Measurements from ENCODE around the gene NID1.
"Not testable (repeated sequence)": the region's sequence is repeated elsewhere in the genome, so short reads cannot be mapped to it uniquely, and the experiment has no call there.

Gene NID1

GRCh38 chr1:236091933-236092318 is 27.0 kb upstream of the NID1 start:
- no peak for DNase-seq

- no peak for DNase-seq
Measured at GRCh38 chr1:236090741-236091147, 25.9 kb upstream of the NID1 start.

GRCh38 chr1:236089046-236089773 is 24.3 kb upstream of the NID1 start:
- no peak for DNase-seq

- no peak for DNase-seq
Measured at GRCh38 chr1:236086537-236086936, 21.6 kb upstream of the NID1 start.

- DNase-seq, result no peak
Measured at GRCh38 chr1:236085545-236086159, 20.8 kb upstream of the NID1 start.

- DNase-seq, result no peak
Measured at GRCh38 chr1:236084386-236084730, 19.5 kb upstream of the NID1 start.

- DNase-seq, result no peak
Measured at GRCh38 chr1:236083650-236084385, 18.9 kb upstream of the NID1 start.

- DNase-seq, result no peak
Measured at GRCh38 chr1:236082526-236082925, 17.6 kb upstream of the NID1 start.

- no peak for DNase-seq
Measured at GRCh38 chr1:236081546-236082227, 16.8 kb upstream of the NID1 start.

GRCh38 chr1:236079703-236080102 is 14.8 kb upstream of the NID1 start:
- DNase-seq, result no peak

GRCh38 chr1:236078993-236079392 is 14.1 kb upstream of the NID1 start:
- DNase-seq, result no peak

GRCh38 chr1:236078077-236078476 is 13.2 kb upstream of the NID1 start:
- DNase-seq, result not testable (repeated sequence)

GRCh38 chr1:236075848-236076247 is 11.0 kb upstream of the NID1 start:
- no peak for DNase-seq

GRCh38 chr1:236073307-236073897 is 8.5 kb upstream of the NID1 start:
- no peak for DNase-seq

- DNase-seq, result no peak
Measured at GRCh38 chr1:236072001-236072400, 7.1 kb upstream of the NID1 start.

GRCh38 chr1:236070753-236071152 is 5.9 kb upstream of the NID1 start:
- DNase-seq, result no peak

GRCh38 chr1:236069796-236070195 is 4.9 kb upstream of the NID1 start:
- no peak for DNase-seq

GRCh38 chr1:236067854-236068454 is 3.1 kb upstream of the NID1 start:
- DNase-seq, result no peak

GRCh38 chr1:236066828-236067386 is 2.0 kb upstream of the NID1 start:
- no peak for DNase-seq

- no peak for DNase-seq
Measured at GRCh38 chr1:236066054-236066453, 1.2 kb upstream of the NID1 start.

GRCh38 chr1:236065509-236066005 is 667 bp upstream of the NID1 start:
- DNase-seq, result no peak

All from NCI-H2107 (cell line).